Measurements from ENCODE around the gene GALNT5. TPM values are rescaled to one million over a fixed set of nuclear protein-coding genes. Genes with fewer than 3 reads are reported as not detected.

GALNT5 gene
- total and polyA plus RNA-seq, 4 donors: under 0.01 to 5.3 (median 0.01) TPM; not detected in 1

DNA sequence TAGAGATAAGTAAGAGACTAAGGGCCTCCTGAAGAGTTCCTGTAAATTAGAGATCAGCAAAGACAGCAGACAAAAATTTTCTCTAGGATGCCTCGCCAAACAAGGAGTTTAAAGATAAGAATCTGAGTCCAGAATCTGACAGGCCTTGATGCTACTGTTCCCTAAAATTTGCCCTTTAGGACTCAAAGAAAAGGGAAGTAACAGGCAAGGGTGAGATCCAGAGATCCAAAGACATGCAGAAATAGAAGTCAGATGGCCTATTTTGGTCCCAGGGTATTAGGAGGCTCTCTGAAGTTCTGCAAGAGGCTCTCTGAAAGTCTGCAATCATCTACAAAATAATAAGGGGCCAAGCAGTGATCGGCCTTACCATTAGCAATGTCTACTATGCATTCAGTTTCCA is 33.0 kb downstream of the GALNT5 start:
- Histone ChIP-seq H3K27ac (ENCODE audit: low read depth in 1 of 2, low read length in 2 of 2) (no peak overlapping the region), H3K9ac (ENCODE audit: low read depth in 1 of 2, low read length in 2 of 2) (no peak overlapping the region), H3K36me3 (ENCODE audit: control insufficient read depth in 4 of 4, insufficient read depth in 3 of 4, low read depth in 1 of 4, low read length in 3 of 4) (no peaks in the 10 kb centered on the region), H3K4me3 (ENCODE audit: low read depth in 1 of 3, low read length in 3 of 3) (no peak overlapping the region), H3K4me1 (ENCODE audit: control insufficient read depth in 4 of 4, insufficient read depth in 4 of 4, low read length in 3 of 4) (no peaks in the 10 kb centered on the region), H3K27me3 (ENCODE audit: control insufficient read depth in 4 of 4, insufficient read depth in 4 of 4, low read length in 3 of 4) (no peaks in the 10 kb centered on the region), H3K9me3 (ENCODE audit: control insufficient read depth in 4 of 4, low read length in 3 of 4) (no peaks in the 10 kb centered on the region)
- 95% methylated on average over 2 of the region's 2 CpGs for WGBS
- no peak for DNase-seq (ENCODE audit: low spot score)
- TF ChIP-seq, protein P1, sequence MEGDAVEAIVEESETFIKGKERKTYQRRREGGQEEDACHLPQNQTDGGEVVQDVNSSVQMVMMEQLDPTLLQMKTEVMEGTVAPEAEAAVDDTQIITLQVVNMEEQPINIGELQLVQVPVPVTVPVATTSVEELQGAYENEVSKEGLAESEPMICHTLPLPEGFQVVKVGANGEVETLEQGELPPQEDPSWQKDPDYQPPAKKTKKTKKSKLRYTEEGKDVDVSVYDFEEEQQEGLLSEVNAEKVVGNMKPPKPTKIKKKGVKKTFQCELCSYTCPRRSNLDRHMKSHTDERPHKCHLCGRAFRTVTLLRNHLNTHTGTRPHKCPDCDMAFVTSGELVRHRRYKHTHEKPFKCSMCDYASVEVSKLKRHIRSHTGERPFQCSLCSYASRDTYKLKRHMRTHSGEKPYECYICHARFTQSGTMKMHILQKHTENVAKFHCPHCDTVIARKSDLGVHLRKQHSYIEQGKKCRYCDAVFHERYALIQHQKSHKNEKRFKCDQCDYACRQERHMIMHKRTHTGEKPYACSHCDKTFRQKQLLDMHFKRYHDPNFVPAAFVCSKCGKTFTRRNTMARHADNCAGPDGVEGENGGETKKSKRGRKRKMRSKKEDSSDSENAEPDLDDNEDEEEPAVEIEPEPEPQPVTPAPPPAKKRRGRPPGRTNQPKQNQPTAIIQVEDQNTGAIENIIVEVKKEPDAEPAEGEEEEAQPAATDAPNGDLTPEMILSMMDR (IDR thresholded peaks at IDR 0.05; ENCODE audit: low read depth, low read length, missing input control): no peak
- TF ChIP-seq GABPA (IDR thresholded peaks at IDR 0.05 in 1 of 2, conservative IDR thresholded peaks at IDR 0.05 in 1 of 2) (no peak), TAF1 (conservative IDR thresholded peaks at IDR 0.05) (no peak)

DNA sequence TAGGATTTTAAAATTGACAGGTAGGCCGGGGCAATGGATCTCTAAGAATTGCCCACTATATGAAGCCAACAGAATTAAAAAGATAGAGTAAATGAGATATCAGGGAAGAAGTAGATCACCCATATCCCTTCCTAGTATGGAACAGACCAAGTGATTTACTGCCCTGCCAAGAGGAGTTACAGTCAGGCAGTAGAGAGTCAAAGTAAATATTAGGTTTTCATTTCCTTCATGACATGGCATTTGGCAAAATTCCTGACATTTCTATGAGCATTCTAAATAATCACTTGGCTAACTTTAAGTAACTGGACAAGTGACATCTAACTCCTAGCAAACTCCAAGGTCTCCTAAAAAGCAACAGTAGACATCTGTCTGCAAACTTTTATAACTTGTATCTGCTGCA is 33.5 kb downstream of the GALNT5 start:
- DNase-seq (ENCODE audit: low spot score): no peak
- H3K27ac ChIP-seq (ENCODE audit: low read depth in 1 of 2, low read length in 2 of 2): no peak overlapping the region
- H3K4me1 ChIP-seq (ENCODE audit: control insufficient read depth in 4 of 4, insufficient read depth in 4 of 4, low read length in 3 of 4): no peaks in the 10 kb centered on the region
- no peaks in the 10 kb centered on the region for H3K36me3 ChIP-seq (ENCODE audit: control insufficient read depth in 4 of 4, insufficient read depth in 3 of 4, low read depth in 1 of 4, low read length in 3 of 4)
- H3K9me3 ChIP-seq (ENCODE audit: control insufficient read depth in 4 of 4, low read length in 3 of 4): no peaks in the 10 kb centered on the region
- H3K4me3 ChIP-seq (ENCODE audit: low read depth in 1 of 3, low read length in 3 of 3): no peak overlapping the region
- TF ChIP-seq SP1 (IDR thresholded peaks at IDR 0.05) (no peak), YY1 (IDR thresholded peaks at IDR 0.05) (no peak), TAF1 (conservative IDR thresholded peaks at IDR 0.05) (no peak)
- TF ChIP-seq, protein P2, sequence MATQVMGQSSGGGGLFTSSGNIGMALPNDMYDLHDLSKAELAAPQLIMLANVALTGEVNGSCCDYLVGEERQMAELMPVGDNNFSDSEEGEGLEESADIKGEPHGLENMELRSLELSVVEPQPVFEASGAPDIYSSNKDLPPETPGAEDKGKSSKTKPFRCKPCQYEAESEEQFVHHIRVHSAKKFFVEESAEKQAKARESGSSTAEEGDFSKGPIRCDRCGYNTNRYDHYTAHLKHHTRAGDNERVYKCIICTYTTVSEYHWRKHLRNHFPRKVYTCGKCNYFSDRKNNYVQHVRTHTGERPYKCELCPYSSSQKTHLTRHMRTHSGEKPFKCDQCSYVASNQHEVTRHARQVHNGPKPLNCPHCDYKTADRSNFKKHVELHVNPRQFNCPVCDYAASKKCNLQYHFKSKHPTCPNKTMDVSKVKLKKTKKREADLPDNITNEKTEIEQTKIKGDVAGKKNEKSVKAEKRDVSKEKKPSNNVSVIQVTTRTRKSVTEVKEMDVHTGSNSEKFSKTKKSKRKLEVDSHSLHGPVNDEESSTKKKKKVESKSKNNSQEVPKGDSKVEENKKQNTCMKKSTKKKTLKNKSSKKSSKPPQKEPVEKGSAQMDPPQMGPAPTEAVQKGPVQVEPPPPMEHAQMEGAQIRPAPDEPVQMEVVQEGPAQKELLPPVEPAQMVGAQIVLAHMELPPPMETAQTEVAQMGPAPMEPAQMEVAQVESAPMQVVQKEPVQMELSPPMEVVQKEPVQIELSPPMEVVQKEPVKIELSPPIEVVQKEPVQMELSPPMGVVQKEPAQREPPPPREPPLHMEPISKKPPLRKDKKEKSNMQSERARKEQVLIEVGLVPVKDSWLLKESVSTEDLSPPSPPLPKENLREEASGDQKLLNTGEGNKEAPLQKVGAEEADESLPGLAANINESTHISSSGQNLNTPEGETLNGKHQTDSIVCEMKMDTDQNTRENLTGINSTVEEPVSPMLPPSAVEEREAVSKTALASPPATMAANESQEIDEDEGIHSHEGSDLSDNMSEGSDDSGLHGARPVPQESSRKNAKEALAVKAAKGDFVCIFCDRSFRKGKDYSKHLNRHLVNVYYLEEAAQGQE (IDR thresholded peaks at IDR 0.05): no peak
- no peak overlapping the region for H3K9ac ChIP-seq (ENCODE audit: low read depth in 1 of 2, low read length in 2 of 2)
- WGBS: 89% methylated on average over 1 of the region's 1 CpG
- H3K27me3 ChIP-seq (ENCODE audit: control insufficient read depth in 4 of 4, insufficient read depth in 4 of 4, low read length in 3 of 4): no peaks in the 10 kb centered on the region

DNA sequence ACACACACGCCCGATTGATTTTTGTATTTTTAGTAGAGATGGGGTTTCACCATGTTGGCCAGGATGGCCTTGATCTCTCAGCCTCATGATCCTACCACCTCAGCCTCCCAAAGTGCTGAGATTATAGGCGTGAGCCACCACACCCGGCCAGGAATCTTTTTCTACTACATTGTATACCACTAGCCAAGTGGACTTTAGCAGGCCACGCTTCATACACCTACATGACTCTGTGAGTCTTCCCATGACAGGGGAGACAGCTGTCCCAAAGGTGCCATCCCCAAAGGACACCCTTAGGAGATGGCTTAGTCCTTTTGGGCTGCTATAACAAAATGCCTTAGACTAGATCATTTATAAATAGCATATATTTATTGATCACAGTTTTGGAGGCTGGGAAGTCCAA is 35.3 kb downstream of the GALNT5 start:
- Histone ChIP-seq H3K9ac (ENCODE audit: low read depth in 1 of 2, low read length in 2 of 2) (no peak overlapping the region), H3K4me3 (ENCODE audit: low read depth in 1 of 3, low read length in 3 of 3) (no peak overlapping the region), H3K4me1 (ENCODE audit: control insufficient read depth in 4 of 4, insufficient read depth in 4 of 4, low read length in 3 of 4) (no peaks in the 10 kb centered on the region), H3K27me3 (ENCODE audit: control insufficient read depth in 4 of 4, insufficient read depth in 4 of 4, low read length in 3 of 4) (no peaks in the 10 kb centered on the region), H3K36me3 (ENCODE audit: control insufficient read depth in 4 of 4, insufficient read depth in 3 of 4, low read depth in 1 of 4, low read length in 3 of 4) (no peaks in the 10 kb centered on the region), H3K9me3 (ENCODE audit: control insufficient read depth in 4 of 4, low read length in 3 of 4) (no peaks in the 10 kb centered on the region), H3K27ac (ENCODE audit: low read depth in 1 of 2, low read length in 2 of 2) (no peak overlapping the region)
- WGBS: 93% methylated on average over 5 of the region's 5 CpGs
- no peak for TF ChIP-seq HNF4A (conservative IDR thresholded peaks at IDR 0.05)
- TF ChIP-seq, protein P2 (IDR thresholded peaks at IDR 0.05): no peak
- no peak for TF ChIP-seq NR2F2 (IDR thresholded peaks at IDR 0.05)
- TF ChIP-seq, protein P3, sequence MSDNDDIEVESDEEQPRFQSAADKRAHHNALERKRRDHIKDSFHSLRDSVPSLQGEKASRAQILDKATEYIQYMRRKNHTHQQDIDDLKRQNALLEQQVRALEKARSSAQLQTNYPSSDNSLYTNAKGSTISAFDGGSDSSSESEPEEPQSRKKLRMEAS (IDR thresholded peaks at IDR 0.05): no peak
- TF ChIP-seq HNF4G (IDR thresholded peaks at IDR 0.05): no peak
- TF ChIP-seq RXRA (IDR thresholded peaks at IDR 0.05): no peak
- TF ChIP-seq, protein P4, sequence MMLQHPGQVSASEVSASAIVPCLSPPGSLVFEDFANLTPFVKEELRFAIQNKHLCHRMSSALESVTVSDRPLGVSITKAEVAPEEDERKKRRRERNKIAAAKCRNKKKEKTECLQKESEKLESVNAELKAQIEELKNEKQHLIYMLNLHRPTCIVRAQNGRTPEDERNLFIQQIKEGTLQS (IDR thresholded peaks at IDR 0.05): no peak
- no peak for TF ChIP-seq GABPA (IDR thresholded peaks at IDR 0.05 in 1 of 2, conservative IDR thresholded peaks at IDR 0.05 in 1 of 2)
- DNase-seq (ENCODE audit: low spot score): no peak
